GM18868 (cell line): ENCODE measurements around the gene C16orf95.

ENCODE experiments used
- ATAC-seq: cut with Tn5 transposase; IDR thresholded peaks from one replicate; pipeline ENCODE4 v1.9.1; 2021; ENCODE audit warnings: mild to moderate bottlenecking, moderate library complexity; ENCODE audit not compliant: unreplicated experiment

Gene C16orf95

DNA sequence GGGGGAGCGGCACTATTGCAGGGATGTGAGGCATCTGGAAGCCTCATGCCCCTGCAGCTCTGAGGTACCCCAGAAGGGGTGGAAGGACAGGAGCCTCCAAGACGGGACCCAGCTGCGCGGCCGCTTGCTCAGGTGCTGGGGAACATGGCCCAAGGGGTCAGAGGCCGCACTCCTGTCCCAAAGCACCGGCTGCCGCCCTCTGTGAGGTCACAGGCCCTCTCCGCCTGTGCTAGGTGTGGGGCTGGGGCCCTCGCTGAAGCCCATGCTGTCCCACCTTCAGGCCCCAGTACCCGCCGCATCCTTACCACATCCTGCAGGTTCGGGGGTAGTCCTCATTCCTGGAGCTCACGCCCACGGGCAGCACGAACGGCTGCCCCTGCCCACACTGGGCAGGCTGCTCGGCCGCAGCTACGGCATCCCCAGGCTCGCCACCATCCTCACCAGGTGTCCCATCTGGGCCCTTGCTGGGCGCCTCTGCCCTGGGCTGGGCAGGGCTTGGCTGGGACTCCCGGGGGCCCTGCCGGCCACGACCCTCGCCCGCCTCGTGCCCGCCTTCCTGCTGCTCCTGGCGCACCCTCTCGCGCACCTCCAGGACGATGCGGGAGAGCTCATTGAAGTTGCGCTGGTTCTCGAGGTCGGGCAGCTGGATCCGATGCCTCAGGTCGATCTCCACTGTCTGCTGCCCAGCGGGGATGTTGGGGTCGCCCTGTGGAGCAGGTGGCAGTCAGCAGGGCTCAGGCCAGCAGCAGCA is 16.6 kb upstream of the C16orf95 start:
- ATAC-seq: no peak

DNA sequence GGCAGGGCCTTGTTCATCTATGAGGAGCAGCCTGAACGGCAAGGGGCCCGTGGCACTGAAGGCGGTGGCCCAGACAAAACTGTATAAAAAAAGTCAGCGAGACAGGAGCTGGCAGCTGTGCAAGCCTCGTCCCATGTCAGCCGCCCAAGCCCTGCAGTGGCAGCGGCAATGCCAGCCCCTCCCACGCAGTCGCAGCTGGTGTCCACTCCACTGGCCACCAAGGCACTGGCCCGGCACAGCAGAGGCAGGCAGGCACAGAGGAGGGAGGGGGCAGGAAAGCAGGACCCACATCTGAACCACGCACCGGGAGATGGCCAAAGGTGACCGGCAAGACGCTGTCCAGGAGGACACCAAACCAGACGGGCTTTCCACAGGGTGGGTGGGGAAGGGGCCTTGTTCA is 15.9 kb upstream of the C16orf95 start:
- ATAC-seq: no peak

DNA sequence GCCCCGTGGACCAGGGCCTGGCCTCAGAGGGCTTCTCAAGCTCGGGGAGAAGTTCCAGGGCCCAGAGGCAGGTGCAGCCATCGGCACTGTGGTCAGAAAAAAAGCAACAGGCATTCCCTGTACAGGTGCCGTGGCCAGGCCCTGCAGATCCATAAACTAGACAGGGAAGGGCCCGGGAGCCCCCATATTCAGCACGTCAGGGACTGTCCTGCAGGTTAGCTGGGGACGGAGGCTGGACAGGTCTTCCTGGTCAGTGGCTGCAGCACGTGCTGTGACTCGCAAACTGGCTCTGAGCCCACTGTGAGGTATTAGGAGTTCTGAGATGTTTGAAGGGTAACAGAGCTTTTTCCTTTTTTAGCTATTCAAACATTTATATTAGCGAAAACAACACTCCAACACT is 15.0 kb upstream of the C16orf95 start:
- no peak for ATAC-seq

- ATAC-seq: no peak
Measured at GRCh38 chr16:87331241-87331801, 14.1 kb upstream of the C16orf95 start.

GRCh38 chr16:87330646-87331045 is 13.5 kb upstream of the C16orf95 start:
- no peak for ATAC-seq

DNA sequence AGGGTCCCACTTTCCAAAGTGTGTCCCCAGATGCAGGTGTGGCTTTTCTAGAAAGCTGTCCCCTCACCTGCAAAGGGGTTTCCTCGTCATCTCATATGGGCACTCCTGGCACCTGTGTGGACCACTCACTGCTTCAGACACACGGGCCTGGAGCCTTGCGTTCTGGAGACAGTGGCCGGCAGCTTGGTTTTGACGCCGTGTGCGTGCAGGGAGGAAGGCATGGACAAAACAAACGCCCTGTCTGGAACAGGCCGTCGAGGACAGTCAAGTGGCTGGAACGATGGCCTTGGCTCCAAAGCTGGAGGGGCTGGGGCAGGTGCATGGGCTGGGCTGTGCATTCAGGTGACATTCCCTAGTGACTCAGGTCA is 13.0 kb upstream of the C16orf95 start:
- ATAC-seq: no peak

GRCh38 chr16:87329436-87330256 is 12.5 kb upstream of the C16orf95 start:
- ATAC-seq: no peak

DNA sequence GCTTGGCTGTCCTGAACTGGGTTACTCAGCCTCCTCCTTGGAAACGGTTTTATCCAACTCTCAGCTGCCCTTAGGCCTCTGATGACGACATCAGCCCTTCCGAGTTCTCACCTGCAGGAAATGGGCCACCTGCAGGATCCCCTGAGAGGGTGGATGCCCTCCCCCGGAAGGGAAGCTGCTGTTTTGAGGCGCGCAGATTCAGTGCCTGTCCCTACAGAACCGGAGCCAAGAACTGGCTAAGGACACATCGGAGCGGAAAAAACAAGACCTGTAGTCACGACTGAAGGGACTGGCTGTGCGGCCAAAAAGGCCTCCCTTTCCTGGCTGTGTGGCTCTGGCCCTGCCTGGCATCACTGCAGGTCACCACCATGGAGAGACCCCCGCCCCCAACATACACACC is 11.7 kb upstream of the C16orf95 start:
- ATAC-seq: no peak

GRCh38 chr16:87327798-87328495 is 10.8 kb upstream of the C16orf95 start:
- ATAC-seq: no peak

DNA sequence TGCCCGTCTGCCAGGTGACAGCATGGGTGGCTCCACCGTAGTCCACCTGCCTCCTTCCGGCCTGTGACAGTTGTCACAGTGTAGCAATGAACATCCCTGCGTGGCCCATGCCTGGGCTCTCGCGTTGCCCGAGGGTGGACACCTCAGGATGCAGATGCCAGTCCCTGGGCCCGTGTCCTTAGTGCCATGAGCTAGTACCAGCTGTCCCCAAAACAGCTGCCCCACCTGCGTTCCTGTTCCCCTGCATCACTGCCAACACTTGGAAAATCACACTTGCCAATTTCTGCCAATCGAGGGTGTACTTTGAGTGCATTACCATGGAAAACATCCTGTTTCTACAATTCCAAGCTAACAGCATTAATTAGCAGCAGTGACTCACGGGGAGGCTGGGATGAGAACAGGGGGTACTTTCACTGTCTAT is 9.0 kb upstream of the C16orf95 start:
- ATAC-seq: no peak

- no peak for ATAC-seq
Measured at GRCh38 chr16:87325423-87325858, 8.2 kb upstream of the C16orf95 start.

DNA sequence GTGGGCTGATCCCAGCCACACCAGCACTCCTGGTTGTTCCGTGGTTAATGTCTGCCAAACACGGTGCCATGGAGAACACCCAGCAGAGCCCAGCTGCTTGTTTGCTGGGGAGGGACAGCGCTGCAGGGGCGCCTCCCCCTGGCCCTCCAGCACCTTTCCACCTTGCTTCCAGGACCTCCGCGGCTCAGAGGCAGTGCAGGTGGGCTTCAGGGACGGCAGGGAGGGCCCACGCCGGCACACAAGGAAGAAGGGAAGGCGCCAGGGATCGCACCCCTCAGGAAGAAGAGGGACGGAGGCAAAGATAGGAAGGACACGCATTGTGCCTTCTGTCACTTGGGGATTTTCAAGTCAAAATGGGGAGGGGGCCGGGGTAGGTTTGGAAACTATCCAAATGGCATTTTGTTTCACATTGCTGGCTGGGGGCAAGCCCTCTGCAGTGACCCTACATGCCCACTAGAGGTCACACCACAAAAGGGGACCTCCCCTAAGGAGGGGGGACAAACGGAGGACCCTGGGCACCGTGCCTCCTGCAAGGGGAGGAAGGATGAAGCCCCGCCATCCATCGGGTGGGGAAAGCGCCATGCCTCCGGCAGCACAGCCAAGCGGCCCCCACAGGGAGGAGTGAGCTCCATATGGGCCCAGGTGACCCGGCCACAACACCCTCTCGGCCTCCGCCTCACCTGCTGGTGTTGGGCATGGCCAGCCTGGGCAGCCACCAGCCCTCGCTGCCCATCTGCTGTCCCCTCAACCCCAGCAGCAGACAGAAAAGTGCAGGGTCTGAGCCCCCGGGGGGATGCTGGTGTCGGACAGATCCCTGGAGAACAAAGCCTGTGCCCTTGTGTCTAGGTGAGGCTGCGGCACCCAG is 7.5 kb upstream of the C16orf95 start:
- ATAC-seq: no peak

- ATAC-seq: no peak
Measured at GRCh38 chr16:87323727-87324410, 6.7 kb upstream of the C16orf95 start.

DNA sequence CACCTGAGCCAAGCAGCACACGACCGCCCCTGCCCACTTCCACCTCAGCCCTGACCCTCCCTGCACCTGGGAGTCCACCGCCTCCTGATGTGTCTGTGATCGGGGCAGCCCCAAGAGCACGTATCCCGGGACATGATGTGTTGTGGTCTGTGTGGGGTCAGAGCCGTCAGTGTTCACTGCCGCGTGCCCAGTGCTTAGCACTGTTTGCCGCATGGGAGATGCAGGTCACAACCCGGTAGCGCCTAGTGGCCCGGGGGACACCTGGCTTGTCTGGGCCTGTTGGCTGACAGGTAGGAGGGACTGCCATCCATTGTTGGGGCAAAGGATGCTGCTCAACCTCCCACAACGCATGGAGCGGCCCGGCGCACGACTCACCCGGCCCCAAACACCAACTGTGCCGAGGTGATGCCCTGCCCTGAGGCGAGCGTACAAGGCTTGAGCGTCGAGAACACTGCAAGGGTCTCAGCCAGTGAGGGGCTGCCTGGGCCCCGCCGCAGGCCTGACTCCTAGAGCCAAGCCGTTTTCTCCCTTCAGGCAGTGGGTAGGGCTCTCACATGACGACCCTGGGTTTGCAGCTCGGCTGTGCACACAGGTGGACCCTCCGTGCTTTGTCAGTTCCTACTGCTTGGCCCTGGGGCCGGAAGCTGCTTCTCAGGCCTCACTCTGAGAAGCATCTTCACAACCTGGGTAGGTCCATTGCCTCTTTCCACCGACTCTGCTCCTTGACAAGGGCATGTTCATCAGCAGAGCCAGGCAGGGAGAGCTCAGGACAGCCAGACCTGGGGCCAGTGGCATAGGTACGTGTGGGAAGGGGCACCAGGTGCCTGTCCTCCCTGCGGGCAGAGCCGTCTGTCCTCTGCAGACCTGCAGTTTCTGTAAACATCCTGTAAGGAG is 5.9 kb upstream of the C16orf95 start:
- ATAC-seq: no peak

GRCh38 chr16:87322360-87322759 is 5.2 kb upstream of the C16orf95 start:
- no peak for ATAC-seq

DNA sequence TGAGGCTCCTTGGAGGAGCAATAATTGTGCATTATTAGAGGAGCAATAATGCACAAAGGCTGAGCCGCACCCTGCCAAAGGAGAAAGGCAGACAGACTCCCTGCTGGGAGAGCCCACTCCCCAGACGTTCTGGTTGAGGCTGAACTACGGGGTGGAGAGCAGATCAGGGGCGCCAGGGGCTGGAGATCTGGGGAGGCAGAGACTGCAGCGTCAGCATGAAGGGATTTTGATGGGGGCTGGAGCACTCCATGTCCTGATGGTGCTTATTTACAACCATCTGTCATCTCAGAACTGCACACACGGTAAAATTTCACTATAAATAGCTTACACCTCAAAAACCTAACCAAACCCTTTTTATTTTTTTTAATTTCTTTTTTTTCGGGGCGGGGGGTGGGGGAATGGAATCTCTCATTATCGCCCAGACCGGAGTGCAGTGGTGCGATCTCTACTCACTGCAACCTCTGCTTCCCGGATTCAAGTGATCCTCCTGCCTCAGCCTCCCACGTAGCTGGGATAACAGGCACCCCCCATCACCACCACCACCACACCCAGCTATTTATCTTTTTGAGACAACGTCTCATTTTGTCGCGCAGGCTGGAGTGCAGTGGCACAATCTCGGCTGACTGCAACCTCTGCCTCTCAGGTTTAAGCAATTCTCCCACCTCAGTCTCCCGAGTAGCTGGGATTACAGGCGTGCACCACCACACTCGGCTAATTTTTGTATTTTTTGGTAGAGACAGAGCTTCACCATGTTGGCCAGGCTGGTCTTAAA is 4.3 kb upstream of the C16orf95 start:
- no peak for ATAC-seq

- ATAC-seq: no peak
Measured at GRCh38 chr16:87320510-87321227, 3.5 kb upstream of the C16orf95 start.
